ENCODE data around the gene BTG1. TPM values are rescaled to one million over a fixed set of nuclear protein-coding genes. Genes with fewer than 3 reads are reported as not detected.

Gene BTG1
- total and polyA plus RNA-seq, 4 donors, result 13.7 to 107 (median 28.9) TPM

DNA sequence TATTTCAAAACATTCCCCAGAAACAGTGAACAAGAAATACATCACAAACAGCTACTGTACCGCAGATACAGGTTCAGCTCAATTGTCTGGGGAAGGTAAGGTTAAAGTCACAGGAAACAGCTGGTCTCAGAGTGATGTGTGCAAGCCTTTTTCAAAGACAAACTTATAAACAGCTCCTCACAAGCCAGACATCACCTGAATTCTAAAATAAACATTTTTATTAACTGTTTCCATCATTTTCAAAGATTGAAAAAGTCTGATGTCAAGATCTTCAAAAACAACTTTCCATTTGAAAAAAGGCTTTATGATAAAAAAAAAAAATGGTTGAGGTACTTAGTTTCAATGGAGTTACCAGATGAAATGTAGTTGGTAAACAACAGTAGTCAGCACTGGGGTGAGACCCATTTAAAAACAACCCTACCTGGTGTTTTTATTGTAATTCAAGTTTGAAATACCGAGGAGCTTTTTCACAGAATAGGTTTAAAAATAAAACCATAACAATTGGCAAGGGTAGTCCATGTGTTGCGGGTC lies 4.0 kb downstream of the BTG1 start:
- Histone ChIP-seq H3K27ac (ENCODE audit: low read depth in 1 of 2, low read length in 2 of 2) (peak overlapping the region; percentile 50 to 59), H3K4me3 (ENCODE audit: low read depth in 1 of 3, low read length in 3 of 3) (peak overlapping the region; percentile 89 to 96 (median 94)), H3K4me1 (ENCODE audit: control insufficient read depth in 4 of 4, insufficient read depth in 4 of 4, low read length in 3 of 4) (peaks cover 5 to 59% (median 18%) of the 10 kb centered on the region in 4 donors), H3K36me3 (ENCODE audit: control insufficient read depth in 4 of 4, insufficient read depth in 3 of 4, low read depth in 1 of 4, low read length in 3 of 4) (peaks cover 0 to 19% (median 0%) of the 10 kb centered on the region in 4 donors), H3K27me3 (ENCODE audit: control insufficient read depth in 4 of 4, insufficient read depth in 4 of 4, low read length in 3 of 4) (no peaks in the 10 kb centered on the region), H3K9me3 (ENCODE audit: control insufficient read depth in 4 of 4, low read length in 3 of 4) (no peaks in the 10 kb centered on the region), H3K9ac (ENCODE audit: low read depth in 1 of 2, low read length in 2 of 2) (peak overlapping the region; percentile 96)
- WGBS, result 9% methylated on average over 3 of the region's 3 CpGs
- no peak for DNase-seq (ENCODE audit: low spot score)
- peak; percentile 58 for TF ChIP-seq YY1 (IDR thresholded peaks at IDR 0.05)
- no peak for TF ChIP-seq RXRA (IDR thresholded peaks at IDR 0.05)
- TF ChIP-seq, protein P1, sequence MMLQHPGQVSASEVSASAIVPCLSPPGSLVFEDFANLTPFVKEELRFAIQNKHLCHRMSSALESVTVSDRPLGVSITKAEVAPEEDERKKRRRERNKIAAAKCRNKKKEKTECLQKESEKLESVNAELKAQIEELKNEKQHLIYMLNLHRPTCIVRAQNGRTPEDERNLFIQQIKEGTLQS (IDR thresholded peaks at IDR 0.05), result no peak
- TF ChIP-seq, protein P2, sequence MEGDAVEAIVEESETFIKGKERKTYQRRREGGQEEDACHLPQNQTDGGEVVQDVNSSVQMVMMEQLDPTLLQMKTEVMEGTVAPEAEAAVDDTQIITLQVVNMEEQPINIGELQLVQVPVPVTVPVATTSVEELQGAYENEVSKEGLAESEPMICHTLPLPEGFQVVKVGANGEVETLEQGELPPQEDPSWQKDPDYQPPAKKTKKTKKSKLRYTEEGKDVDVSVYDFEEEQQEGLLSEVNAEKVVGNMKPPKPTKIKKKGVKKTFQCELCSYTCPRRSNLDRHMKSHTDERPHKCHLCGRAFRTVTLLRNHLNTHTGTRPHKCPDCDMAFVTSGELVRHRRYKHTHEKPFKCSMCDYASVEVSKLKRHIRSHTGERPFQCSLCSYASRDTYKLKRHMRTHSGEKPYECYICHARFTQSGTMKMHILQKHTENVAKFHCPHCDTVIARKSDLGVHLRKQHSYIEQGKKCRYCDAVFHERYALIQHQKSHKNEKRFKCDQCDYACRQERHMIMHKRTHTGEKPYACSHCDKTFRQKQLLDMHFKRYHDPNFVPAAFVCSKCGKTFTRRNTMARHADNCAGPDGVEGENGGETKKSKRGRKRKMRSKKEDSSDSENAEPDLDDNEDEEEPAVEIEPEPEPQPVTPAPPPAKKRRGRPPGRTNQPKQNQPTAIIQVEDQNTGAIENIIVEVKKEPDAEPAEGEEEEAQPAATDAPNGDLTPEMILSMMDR (IDR thresholded peaks at IDR 0.05; ENCODE audit: low read depth, low read length, missing input control), result no peak
- TF ChIP-seq NR2F2 (IDR thresholded peaks at IDR 0.05), result peak; percentile 15
- TF ChIP-seq, protein P3, sequence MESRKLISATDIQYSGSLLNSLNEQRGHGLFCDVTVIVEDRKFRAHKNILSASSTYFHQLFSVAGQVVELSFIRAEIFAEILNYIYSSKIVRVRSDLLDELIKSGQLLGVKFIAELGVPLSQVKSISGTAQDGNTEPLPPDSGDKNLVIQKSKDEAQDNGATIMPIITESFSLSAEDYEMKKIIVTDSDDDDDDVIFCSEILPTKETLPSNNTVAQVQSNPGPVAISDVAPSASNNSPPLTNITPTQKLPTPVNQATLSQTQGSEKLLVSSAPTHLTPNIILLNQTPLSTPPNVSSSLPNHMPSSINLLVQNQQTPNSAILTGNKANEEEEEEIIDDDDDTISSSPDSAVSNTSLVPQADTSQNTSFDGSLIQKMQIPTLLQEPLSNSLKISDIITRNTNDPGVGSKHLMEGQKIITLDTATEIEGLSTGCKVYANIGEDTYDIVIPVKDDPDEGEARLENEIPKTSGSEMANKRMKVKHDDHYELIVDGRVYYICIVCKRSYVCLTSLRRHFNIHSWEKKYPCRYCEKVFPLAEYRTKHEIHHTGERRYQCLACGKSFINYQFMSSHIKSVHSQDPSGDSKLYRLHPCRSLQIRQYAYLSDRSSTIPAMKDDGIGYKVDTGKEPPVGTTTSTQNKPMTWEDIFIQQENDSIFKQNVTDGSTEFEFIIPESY (IDR thresholded peaks at IDR 0.05), result no peak
- TF ChIP-seq, protein P4, sequence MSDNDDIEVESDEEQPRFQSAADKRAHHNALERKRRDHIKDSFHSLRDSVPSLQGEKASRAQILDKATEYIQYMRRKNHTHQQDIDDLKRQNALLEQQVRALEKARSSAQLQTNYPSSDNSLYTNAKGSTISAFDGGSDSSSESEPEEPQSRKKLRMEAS (IDR thresholded peaks at IDR 0.05), result no peak
- TF ChIP-seq FOXA2 (IDR thresholded peaks at IDR 0.05), result no peak
- no peak for TF ChIP-seq RAD21 (IDR thresholded peaks at IDR 0.05)

GRCh38 chr12:92140896-92141536 lies 4.6 kb downstream of the BTG1 start:
- Histone ChIP-seq H3K4me1 (ENCODE audit: control insufficient read depth in 4 of 4, insufficient read depth in 4 of 4, low read length in 3 of 4) (peaks cover 7 to 59% (median 24%) of the 10 kb centered on the region in 4 donors), H3K9me3 (ENCODE audit: control insufficient read depth in 4 of 4, low read length in 3 of 4) (no peaks in the 10 kb centered on the region), H3K36me3 (ENCODE audit: control insufficient read depth in 4 of 4, insufficient read depth in 3 of 4, low read depth in 1 of 4, low read length in 3 of 4) (peaks cover 0 to 19% (median 0%) of the 10 kb centered on the region in 4 donors), H3K4me3 (ENCODE audit: low read depth in 1 of 3, low read length in 3 of 3) (peak overlapping the region; percentile 89 to 96 (median 94)), H3K27ac (ENCODE audit: low read depth in 1 of 2, low read length in 2 of 2) (peak overlapping the region; percentile 50 to 59), H3K27me3 (ENCODE audit: control insufficient read depth in 4 of 4, insufficient read depth in 4 of 4, low read length in 3 of 4) (no peaks in the 10 kb centered on the region), H3K9ac (ENCODE audit: low read depth in 1 of 2, low read length in 2 of 2) (peak overlapping the region; percentile 96)
- no peak for DNase-seq (ENCODE audit: low spot score)
- TF ChIP-seq HNF4A (conservative IDR thresholded peaks at IDR 0.05), result no peak
- no peak for TF ChIP-seq GABPA (IDR thresholded peaks at IDR 0.05 in 1 of 2, conservative IDR thresholded peaks at IDR 0.05 in 1 of 2)
- no peak for TF ChIP-seq RXRA (IDR thresholded peaks at IDR 0.05)
- TF ChIP-seq RAD21 (IDR thresholded peaks at IDR 0.05), result peak in 1 of 2 donors; percentile 9
- WGBS, result 6% methylated on average over 4 of the region's 4 CpGs

DNA sequence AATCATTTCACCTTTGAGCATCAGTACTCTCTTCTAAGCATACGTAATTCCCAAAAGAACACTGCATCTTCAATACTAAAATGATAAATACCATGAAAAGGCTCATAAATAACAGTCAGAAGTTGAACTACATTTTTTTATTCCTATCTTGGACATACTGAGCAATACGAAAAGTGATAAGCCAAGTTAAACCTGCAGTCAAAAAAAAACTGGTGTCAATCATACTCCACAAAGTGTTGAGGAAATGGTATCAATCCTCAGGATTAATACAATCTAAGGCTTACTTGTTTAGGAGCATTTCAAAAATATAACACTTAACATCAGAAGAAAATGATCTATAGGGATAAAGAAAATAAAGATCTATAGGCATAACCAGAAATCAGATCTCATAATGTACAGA lies 5.5 kb downstream of the BTG1 start:
- Histone ChIP-seq H3K27me3 (ENCODE audit: control insufficient read depth in 4 of 4, insufficient read depth in 4 of 4, low read length in 3 of 4) (no peaks in the 10 kb centered on the region), H3K4me1 (ENCODE audit: control insufficient read depth in 4 of 4, insufficient read depth in 4 of 4, low read length in 3 of 4) (peaks cover 7 to 61% (median 26%) of the 10 kb centered on the region in 4 donors), H3K4me3 (ENCODE audit: low read depth in 1 of 3, low read length in 3 of 3) (peak overlapping the region; percentile 49 to 94 (median 89)), H3K36me3 (ENCODE audit: control insufficient read depth in 4 of 4, insufficient read depth in 3 of 4, low read depth in 1 of 4, low read length in 3 of 4) (peaks cover 0 to 19% (median 0%) of the 10 kb centered on the region in 4 donors), H3K9me3 (ENCODE audit: control insufficient read depth in 4 of 4, low read length in 3 of 4) (no peaks in the 10 kb centered on the region), H3K27ac (ENCODE audit: low read depth in 1 of 2, low read length in 2 of 2) (peak overlapping the region in 1 of 2 donors; percentile 52), H3K9ac (ENCODE audit: low read depth in 1 of 2, low read length in 2 of 2) (peak overlapping the region; percentile 32 to 96)
- DNase-seq (ENCODE audit: low spot score), result no peak
- 33% methylated on average over 2 of the region's 2 CpGs for WGBS
- TF ChIP-seq YY1 (IDR thresholded peaks at IDR 0.05) (no peak), FOXA1 (IDR thresholded peaks at IDR 0.05) (no peak), FOXA2 (IDR thresholded peaks at IDR 0.05) (no peak), EGR1 (IDR thresholded peaks at IDR 0.05; ENCODE audit: low read depth in 2 of 2) (no peak), NR2F2 (IDR thresholded peaks at IDR 0.05) (no peak), TAF1 (conservative IDR thresholded peaks at IDR 0.05) (no peak), RXRA (IDR thresholded peaks at IDR 0.05) (no peak)
- TF ChIP-seq, protein P3 (IDR thresholded peaks at IDR 0.05), result no peak
- TF ChIP-seq, protein P4 (IDR thresholded peaks at IDR 0.05), result no peak
- TF ChIP-seq, protein P1 (IDR thresholded peaks at IDR 0.05), result no peak

All from liver (tissue), 9 donors.